Measurements from ENCODE around the gene LYPD6B.

- TF ChIP-seq PBX3 (IDR thresholded peaks at IDR 0.05) (no peak), RFX5 (IDR thresholded peaks at IDR 0.05; ENCODE audit: low read length) (no peak), USF1 (IDR thresholded peaks at IDR 0.05; ENCODE audit: borderline replicate concordance, low read depth) (no peak), TCF12 (IDR thresholded peaks at IDR 0.05) (no peak), TAF1 (IDR thresholded peaks at IDR 0.05; ENCODE audit: borderline replicate concordance, low read depth, low read length) (no peak), CTCF (IDR thresholded peaks at IDR 0.05) (no peak), REST (IDR thresholded peaks at IDR 0.05; ENCODE audit: low read depth, low read length) (no peak), USF2 (IDR thresholded peaks at IDR 0.05; ENCODE audit: borderline replicate concordance, low read depth, low read length) (no peak), NRF1 (IDR thresholded peaks at IDR 0.05; ENCODE audit: low read depth, low read length) (no peak)
These were observed 6.0 kb downstream of the LYPD6B start for GRCh38 chr2:149044500-149044899.

Data from SK-N-SH (cell line).